IMR-90 (cell line): ENCODE measurements around the gene SPAG16. TPM values are rescaled to one million over a fixed set of nuclear protein-coding genes. Genes with fewer than 3 reads are reported as not detected.

Source experiments
- ATAC-seq: fragments of 200-7000 bp; cut with Tn5 transposase; 2 replicates; pipeline ENCODE4 v1.9.1; 2020; ENCODE audit warnings: low read depth, mild to moderate bottlenecking, moderate library complexity
- BruUV-seq: library from RNA; stranded (reverse); fragments of 400-500 nt; replicated peaks from 2 replicates; lab custom pipeline; 2021; lab: Mats Ljungman, UMichigan
- CTCF ChIA-PET: fragments of 300-600 bp; formaldehyde crosslinking; extraction: SDS; loops from one replicate; lab custom pipeline; 2021; ENCODE audit warnings: antibody characterized with exemption; lab: Yijun Ruan, JAX
- POLR2A ChIA-PET: fragments of 300-600 bp; sonication (Branson Sonifier 250); formaldehyde crosslinking; loops from one replicate; lab custom pipeline; 2022; ENCODE audit warnings: antibody characterized with exemption; ENCODE audit not compliant: unreplicated experiment; lab: Charles Lee
- DNase-seq: peaks from one replicate; pipeline ENCODE4 v3.0.0; 2013
- H2AFZ ChIP-seq: replicated peaks from 2 replicates; pipeline ENCODE3; 2013; ENCODE audit warnings: low read length, mild to moderate bottlenecking; ENCODE audit not compliant: poor library complexity
- H2AK5ac ChIP-seq: 2 replicates; pipeline ENCODE4 v1.6.1; 2013; ENCODE audit warnings: low read depth, low read length, inconsistent platforms
- H2AK9ac ChIP-seq: replicated peaks from 2 replicates; pipeline ENCODE3; 2013; ENCODE audit warnings: mild to moderate bottlenecking, low read depth, low read length, moderate library complexity; ENCODE audit not compliant: poor library complexity
- H2BK120ac ChIP-seq: 2 replicates; pipeline ENCODE4 v1.6.1; 2013; ENCODE audit warnings: low read depth, low read length, inconsistent platforms
- H2BK15ac ChIP-seq: 3 replicates; pipeline ENCODE4 v1.6.1; 2013; ENCODE audit warnings: low read depth, low read length, inconsistent platforms
- H2BK20ac ChIP-seq: 2 replicates; pipeline ENCODE4 v1.6.1; 2013; ENCODE audit warnings: low read depth, mild to moderate bottlenecking, inconsistent platforms, low read length, moderate library complexity
- H2BK5ac ChIP-seq: 2 replicates; pipeline ENCODE4 v1.6.1; 2013; ENCODE audit warnings: mild to moderate bottlenecking, low read depth, low read length, inconsistent platforms; ENCODE audit not compliant: poor library complexity, severe bottlenecking
- H3K14ac ChIP-seq: replicated peaks from 2 replicates; pipeline ENCODE4 v1.6.1; 2013; ENCODE audit warnings: low read depth, low read length, inconsistent platforms
- H3K18ac ChIP-seq: 2 replicates; pipeline ENCODE4 v1.6.1; 2013; ENCODE audit warnings: low read depth, low read length, control low read depth
- H3K23ac ChIP-seq: 2 replicates; pipeline ENCODE4 v1.6.1; 2013; ENCODE audit warnings: low read depth, low read length, inconsistent platforms
- H3K27ac ChIP-seq: 2 replicates; pipeline ENCODE4 v1.5.1; 2013; ENCODE audit warnings: mild to moderate bottlenecking, control low read depth, low read length; ENCODE audit not compliant: insufficient read depth
- H3K27me3 ChIP-seq: 2 replicates; pipeline ENCODE4 v1.6.1; 2013; ENCODE audit warnings: low read length; ENCODE audit not compliant: control insufficient read depth, insufficient read depth
- H3K36me3 ChIP-seq: 2 replicates; pipeline ENCODE4 v1.6.1; 2013; ENCODE audit warnings: low read length, mixed read lengths; ENCODE audit not compliant: control insufficient read depth, insufficient read depth
- H3K4ac ChIP-seq: 2 replicates; pipeline ENCODE4 v1.6.1; 2013; ENCODE audit warnings: low read depth, low read length, inconsistent platforms
- H3K4me1 ChIP-seq: 2 replicates; pipeline ENCODE4 v1.6.1; 2013; ENCODE audit warnings: low read length, mixed read lengths; ENCODE audit not compliant: control insufficient read depth, insufficient read depth
- H3K4me2 ChIP-seq: 2 replicates; pipeline ENCODE4 v1.6.1; 2013; ENCODE audit warnings: low read depth, mild to moderate bottlenecking, control low read depth, low read length, moderate library complexity
- H3K4me3 ChIP-seq: 2 replicates; pipeline ENCODE4 v1.5.1; 2013; ENCODE audit warnings: low read depth, mild to moderate bottlenecking, control low read depth, low read length, moderate library complexity; ENCODE audit not compliant: insufficient read depth
- H3K56ac ChIP-seq: 2 replicates; pipeline ENCODE4 v1.6.1; 2013; ENCODE audit warnings: low read length, inconsistent platforms; ENCODE audit not compliant: insufficient read depth; ENCODE audit errors: extremely low read depth
- H3K79me1 ChIP-seq, 2 experiments: 2 replicates each; pipeline ENCODE4 v1.6.1; 2013; ENCODE audit warnings: low read length in 2 of 2, inconsistent platforms in 1 of 2, low read depth in 1 of 2
- H3K9ac ChIP-seq: 2 replicates; pipeline ENCODE4 v1.6.1; 2013; ENCODE audit warnings: low read depth, low read length, control low read depth
- H3K9me1 ChIP-seq: 2 replicates; pipeline ENCODE4 v1.6.1; 2013; ENCODE audit warnings: low read length, inconsistent platforms; ENCODE audit not compliant: insufficient read depth
- H3K9me3 ChIP-seq: 2 replicates; pipeline ENCODE4 v1.6.1; 2013; ENCODE audit warnings: low read length; ENCODE audit not compliant: control insufficient read depth, insufficient read depth
- H4K20me1 ChIP-seq: 2 replicates; pipeline ENCODE4 v1.6.1; 2013; ENCODE audit warnings: low read length, inconsistent platforms; ENCODE audit not compliant: insufficient read depth
- H4K5ac ChIP-seq: 2 replicates; pipeline ENCODE4 v1.6.1; 2013; ENCODE audit warnings: mild to moderate bottlenecking, low read depth, low read length, control low read depth
- H4K8ac ChIP-seq, 2 experiments: 2 replicates each; pipeline ENCODE4 v1.6.1; 2013; ENCODE audit warnings: low read depth in 2 of 2, low read length in 2 of 2, control low read depth in 1 of 2, inconsistent platforms in 1 of 2
- H4K91ac ChIP-seq: 2 replicates; pipeline ENCODE4 v1.6.1; 2013; ENCODE audit warnings: low read depth, low read length, inconsistent platforms; ENCODE audit not compliant: insufficient read depth
- BHLHE40 ChIP-seq: fragments of 150-350 bp; IDR thresholded peaks from 2 replicates; pipeline ENCODE4 v1.6.1; 2016; ENCODE audit warnings: mild to moderate bottlenecking, low read depth, low read length
- CHD1 ChIP-seq: IDR thresholded peaks from 2 replicates; pipeline ENCODE4 v1.6.1; 2012; ENCODE audit warnings: low read depth, low read length, improper control_type of control experiment
- MAZ ChIP-seq: IDR thresholded peaks from 2 replicates; pipeline ENCODE4 v1.6.1; 2012; ENCODE audit warnings: low read depth, mild to moderate bottlenecking, low read length, improper control_type of control experiment, moderate library complexity, borderline replicate concordance
- MXI1 ChIP-seq: IDR thresholded peaks from 2 replicates; pipeline ENCODE4 v1.6.1; 2012; ENCODE audit warnings: low read depth, mild to moderate bottlenecking, low read length, moderate library complexity, borderline replicate concordance
- NFE2L2 ChIP-seq: fragments of 150-350 bp; IDR thresholded peaks from 2 replicates; pipeline ENCODE4 v1.6.1; 2016; ENCODE audit warnings: low read depth, mild to moderate bottlenecking, low read length
- WGBS, 2 experiments: methylation state at CpG; one replicate each; pipeline versions ENCODE4 v1.1.5 to v1.1.7; 2013; ENCODE audit warnings: missing lambda C conversion rate in 2 of 2; ENCODE audit not compliant: insufficient read length in 1 of 2; ENCODE audit errors: extremely low coverage in 2 of 2; 5-methylcytosine and 5-hydroxymethylcytosine counted together
- dilution Hi-C: fragments of 300-500 bp; cut with HindIII; formaldehyde crosslinking; loops from one replicate; pipeline ENCODE4 v1.14.3; 2018; ENCODE audit warnings: low sequenced_read_pairs; ENCODE audit not compliant: unreplicated experiment
- in situ Hi-C: fragments of 300-500 bp; cut with MboI; formaldehyde crosslinking; loops from 3 replicates; pipeline ENCODE4 v1.14.3; 2019; ENCODE audit warnings: low sequenced_read_pairs, inconsistent platforms, mixed read lengths
- intact Hi-C: fragments of 100-400 bp; cut with micrococcal nuclease; formaldehyde crosslinking; loops from 2 replicates; pipeline ENCODE4 v1.10.0; 2022
- polyA plus RNA-seq, 3 experiments: library from polyadenylated mRNA; depleted of rRNA; stranded (reverse); fragments of >200 nt; gene quantifications; 2 replicates each; pipeline ENCODE4 v1.2.3, GENCODE V29; 2012; ENCODE audit warnings: low replicate concordance in 1 of 3
- total RNA-seq: library from RNA; depleted of rRNA; stranded (reverse); fragments of >200 nt; gene quantifications from 2 replicates; pipeline ENCODE4 v1.2.3, GENCODE V29; 2012
- TF ChIP-seq, protein P1 (sequence below): fragments of 150-350 bp; IDR thresholded peaks from 2 replicates; pipeline ENCODE4 v1.6.1; 2016; ENCODE audit warnings: low read depth, mild to moderate bottlenecking, low read length, moderate library complexity, borderline replicate concordance

SPAG16 gene
- total and polyA plus RNA-seq, 2 of the 4 experiments (the other 2 are of a cell fraction) = 7.3 to 13.5 TPM

DNA sequence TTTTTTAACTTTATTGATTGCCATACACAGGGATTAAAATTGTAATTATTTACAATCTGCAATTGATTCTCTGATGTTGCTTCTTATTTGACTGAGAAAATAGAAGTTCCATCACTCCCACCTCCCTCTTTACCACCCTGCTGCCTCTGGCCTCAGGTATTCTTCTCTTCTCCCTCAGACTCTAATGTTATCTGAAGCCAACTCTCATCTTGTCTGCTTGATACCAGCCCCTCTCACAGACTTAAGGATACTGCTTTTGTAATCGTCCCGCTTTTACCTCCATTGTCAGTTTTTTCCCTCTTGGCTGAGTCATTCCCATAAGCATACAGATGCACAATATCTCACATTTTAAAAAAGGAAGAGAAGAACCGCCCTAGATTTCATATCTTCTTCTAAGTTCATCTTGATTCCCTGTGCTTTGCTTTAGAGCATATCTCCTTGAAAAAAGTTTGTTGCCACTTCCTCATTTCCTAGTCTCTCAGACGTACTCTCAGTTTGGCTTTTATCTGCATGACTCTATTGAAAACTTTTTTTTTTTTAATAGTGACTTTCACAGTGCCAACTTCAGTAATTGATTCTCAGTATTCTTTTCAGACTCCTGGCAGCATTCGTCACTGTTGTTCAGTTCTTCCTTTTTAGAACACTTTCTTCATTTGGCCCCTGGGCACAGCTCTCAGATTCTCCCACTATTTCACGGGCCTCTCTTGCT is 31.1 kb downstream of the SPAG16 start:
- H3K27ac ChIP-seq = no peak overlapping the region
- no peak overlapping the region for H2BK120ac ChIP-seq
- DNase-seq = no peak
- no peak overlapping the region for H2BK5ac ChIP-seq
- peaks cover 2% of the 10 kb centered on the region; the same call in 1 of the 2 replicates for H3K4me1 ChIP-seq
- H4K20me1 ChIP-seq = no peaks in the 10 kb centered on the region
- H3K23ac ChIP-seq = no peak overlapping the region
- H3K14ac ChIP-seq = no peak overlapping the region
- no peak overlapping the region for H2AK5ac ChIP-seq
- no peak overlapping the region for H4K8ac ChIP-seq
- intact Hi-C loops (no loop called here), in situ Hi-C loops (no loop called here), dilution Hi-C loops (no loop called here)
- WGBS, 2 experiments = 100% methylated on average over 2 of the region's 6 CpGs; no CpG with 5 or more reads in 1 of the 2 experiments
- no peak overlapping the region for H3K9ac ChIP-seq
- no peak overlapping the region for H4K91ac ChIP-seq
- no TSS peak for BruUV-seq
- no peaks in the 10 kb centered on the region for H3K9me3 ChIP-seq
- CTCF ChIA-PET = no interaction called here
- POLR2A ChIA-PET = no interaction called here
- H3K18ac ChIP-seq = no peak overlapping the region
- ATAC-seq = no peak
- H3K4me2 ChIP-seq = no peak overlapping the region
- H3K79me1 ChIP-seq = no peaks in the 10 kb centered on the region
- no peak overlapping the region for H3K56ac ChIP-seq
- H2AK9ac ChIP-seq = no peak overlapping the region
- no peak overlapping the region for H2BK15ac ChIP-seq
- no peak overlapping the region for H2AFZ ChIP-seq
- H4K5ac ChIP-seq = no peak overlapping the region
- no peak overlapping the region for H2BK20ac ChIP-seq
- H3K36me3 ChIP-seq = no peaks in the 10 kb centered on the region
- no peak overlapping the region for H3K4ac ChIP-seq
- H3K27me3 ChIP-seq = no peaks in the 10 kb centered on the region
- H3K4me3 ChIP-seq = no peak overlapping the region
- no peaks in the 10 kb centered on the region for H3K9me1 ChIP-seq
- no peak for TF ChIP-seq BHLHE40
- TF ChIP-seq CHD1 = no peak
- no peak for TF ChIP-seq MAZ
- no peak for TF ChIP-seq NFE2L2
- TF ChIP-seq MXI1 = no peak
- TF ChIP-seq, protein P1, sequence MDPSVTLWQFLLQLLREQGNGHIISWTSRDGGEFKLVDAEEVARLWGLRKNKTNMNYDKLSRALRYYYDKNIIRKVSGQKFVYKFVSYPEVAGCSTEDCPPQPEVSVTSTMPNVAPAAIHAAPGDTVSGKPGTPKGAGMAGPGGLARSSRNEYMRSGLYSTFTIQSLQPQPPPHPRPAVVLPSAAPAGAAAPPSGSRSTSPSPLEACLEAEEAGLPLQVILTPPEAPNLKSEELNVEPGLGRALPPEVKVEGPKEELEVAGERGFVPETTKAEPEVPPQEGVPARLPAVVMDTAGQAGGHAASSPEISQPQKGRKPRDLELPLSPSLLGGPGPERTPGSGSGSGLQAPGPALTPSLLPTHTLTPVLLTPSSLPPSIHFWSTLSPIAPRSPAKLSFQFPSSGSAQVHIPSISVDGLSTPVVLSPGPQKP = no peak
